Activated CD4-positive, alpha-beta T cell treated with anti-CD3 and anti-CD28 coated beads, Interleukin-2, amount 10 ng/mL, durations not matched to agents 7 days and 5 days (primary cell): ENCODE results near the gene SNTA1. TPM values are rescaled to one million over a fixed set of nuclear protein-coding genes. Genes with fewer than 3 reads are reported as not detected.
"Not testable (repeated sequence)": the region's sequence is repeated elsewhere in the genome, so short reads cannot be mapped to it uniquely, and the experiment has no call there.

ENCODE experiments used
- CTCF ChIA-PET: fragments of 350-600 bp; sonication (Branson Sonifier 250); formaldehyde crosslinking; loops from one replicate; lab custom pipeline; 2021; ENCODE audit warnings: antibody characterized with exemption; lab: Charles Lee
- POLR2A ChIA-PET: fragments of 350-600 bp; sonication (Branson Sonifier 250); formaldehyde crosslinking; loops from one replicate; lab custom pipeline; 2021; ENCODE audit warnings: antibody characterized with exemption; lab: Charles Lee
- DNase-seq: peaks from one replicate; pipeline ENCODE4 v3.0.0-alpha.2; 2020
- H3K27ac Mint-ChIP-seq: one replicate; pipeline ENCODE4 v1.8.0; 2021; ENCODE audit warnings: mild to moderate bottlenecking, moderate library complexity, mixed read lengths
- H3K27me3 Mint-ChIP-seq: one replicate; pipeline ENCODE4 v1.8.0; 2021; ENCODE audit warnings: mixed read lengths
- H3K36me3 Mint-ChIP-seq: one replicate; pipeline ENCODE4 v1.8.0; 2021; ENCODE audit warnings: low read depth, mixed read lengths
- H3K4me1 Mint-ChIP-seq: one replicate; pipeline ENCODE4 v1.8.0; 2021; ENCODE audit warnings: mixed read lengths
- H3K4me3 Mint-ChIP-seq: one replicate; pipeline ENCODE4 v1.8.0; 2021; ENCODE audit warnings: mild to moderate bottlenecking, moderate library complexity, mixed read lengths
- H3K9me3 Mint-ChIP-seq: one replicate; pipeline ENCODE4 v1.8.0; 2021; ENCODE audit warnings: mixed read lengths
- total RNA-seq, 2 experiments: library from RNA; stranded (reverse); gene quantifications; one replicate each; pipeline ENCODE4 v1.2.3, GENCODE V29; 2021

Gene SNTA1
- total RNA-seq, 2 experiments from 2014 or later: 7.8 to 9.5 TPM

DNA sequence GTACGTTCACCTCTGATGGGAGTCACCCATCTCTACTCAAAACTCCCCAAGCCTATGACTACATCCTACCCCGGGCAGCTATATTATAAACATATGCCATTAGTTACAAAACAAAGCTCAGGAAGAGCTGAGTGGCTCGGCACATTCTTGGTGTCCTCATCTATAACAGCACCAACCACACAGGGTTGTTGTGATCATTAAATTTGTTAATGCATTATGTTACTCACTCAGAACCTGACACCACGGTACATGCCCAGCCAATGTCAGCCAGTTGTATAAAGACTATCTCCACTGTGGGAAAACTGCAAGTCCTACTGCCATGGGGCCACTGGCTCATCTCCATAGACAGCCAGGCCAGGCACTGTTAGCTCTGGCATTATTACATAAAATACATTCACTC, 50.0 kb downstream of the SNTA1 start:
- H3K36me3 Mint-ChIP-seq: peaks cover 38% of the 10 kb centered on the region

DNA sequence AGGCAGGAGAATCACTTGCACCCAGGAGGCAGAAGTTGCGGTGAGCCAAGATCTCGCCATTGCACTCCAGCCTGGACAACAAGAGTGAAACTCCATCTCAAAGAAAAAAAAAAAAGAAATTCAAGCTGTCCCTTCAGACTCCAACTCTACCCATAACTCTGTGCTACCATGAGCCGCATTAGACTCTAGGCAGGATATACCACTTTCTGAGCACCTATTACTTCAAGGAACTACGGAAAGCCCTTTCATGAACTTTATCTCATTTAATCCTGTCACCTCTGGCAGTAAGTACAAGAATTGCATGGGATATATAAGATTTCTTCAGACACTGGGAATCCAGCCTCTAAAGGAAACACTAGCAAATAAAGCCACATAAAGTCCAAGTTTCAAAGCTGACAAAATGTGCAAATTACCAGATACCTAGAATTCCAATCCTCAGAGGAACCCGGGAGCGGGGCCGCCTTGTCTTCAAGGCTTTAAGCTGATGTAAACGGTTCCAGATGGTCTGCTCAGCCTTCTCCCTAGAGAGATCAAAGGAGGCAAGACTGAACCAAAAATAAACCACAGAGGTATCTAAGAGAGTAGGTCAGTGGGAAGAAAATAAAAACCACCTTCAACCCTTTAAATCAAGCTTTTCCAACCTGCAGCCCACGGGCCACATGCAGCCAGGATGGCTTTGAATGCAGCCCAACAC, 51.7 kb downstream of the SNTA1 start:
- Mint-ChIP-seq H3K36me3 (peaks cover 45% of the 10 kb centered on the region), H3K9me3 (no peaks in the 10 kb centered on the region), H3K27me3 (no peaks in the 10 kb centered on the region), H3K27ac (no peak overlapping the region), H3K4me1 (peaks cover 3% of the 10 kb centered on the region), H3K4me3 (no peak overlapping the region)
- CTCF ChIA-PET: interaction anchor here (0.6 to 0.7 kb wide), 2 partner anchors 395 to 579 kb away, joined by 4 to 5 read pairs; no protein-coding TSS in a partner anchor
- POLR2A ChIA-PET: interaction anchor here (0.6 kb wide), 1 partner anchor 18 kb away, joined by 3 read pairs; no protein-coding TSS in a partner anchor
- DNase-seq: no peak

More for the DNA sequence above, 50.0 kb downstream of the SNTA1 start:
- no peak for DNase-seq
- CTCF ChIA-PET: interaction anchor here (0.6 to 1.0 kb wide), 2 partner anchors 15 to 25 kb away, joined by 3 read pairs; no protein-coding TSS in a partner anchor
- Mint-ChIP-seq H3K4me1 (peaks cover 7% of the 10 kb centered on the region), H3K27ac (no peak overlapping the region), H3K27me3 (no peaks in the 10 kb centered on the region), H3K9me3 (no peaks in the 10 kb centered on the region), H3K4me3 (no peak overlapping the region)
- POLR2A ChIA-PET: no interaction called here

DNA sequence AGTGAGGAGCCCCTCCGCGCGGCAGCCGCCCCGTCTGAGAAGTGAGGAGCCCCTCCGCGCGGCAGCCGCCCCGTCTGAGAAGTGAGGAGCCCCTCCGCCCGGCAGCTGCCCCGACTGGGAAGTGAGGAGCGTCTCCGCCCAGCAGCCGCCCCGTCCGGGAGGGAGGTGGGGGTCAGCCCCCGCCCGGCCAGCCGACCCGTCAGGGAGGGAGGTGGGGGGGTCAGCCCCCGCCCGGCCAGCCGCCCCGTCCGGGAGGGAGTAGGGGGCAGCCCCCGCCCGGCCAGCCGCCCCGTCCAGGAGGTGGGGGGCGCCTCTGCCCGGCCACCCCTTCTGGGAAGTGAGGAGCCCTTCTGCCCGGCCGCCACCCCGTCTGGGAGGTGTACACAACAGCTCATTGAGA, 54.2 kb downstream of the SNTA1 start:
- POLR2A ChIA-PET, CTCF ChIA-PET, H3K4me3 Mint-ChIP-seq, DNase-seq, H3K9me3 Mint-ChIP-seq, H3K27ac Mint-ChIP-seq, H3K27me3 Mint-ChIP-seq, H3K4me1 Mint-ChIP-seq: not testable (repeated sequence)
- peaks cover 52% of the 10 kb centered on the region for H3K36me3 Mint-ChIP-seq

DNA sequence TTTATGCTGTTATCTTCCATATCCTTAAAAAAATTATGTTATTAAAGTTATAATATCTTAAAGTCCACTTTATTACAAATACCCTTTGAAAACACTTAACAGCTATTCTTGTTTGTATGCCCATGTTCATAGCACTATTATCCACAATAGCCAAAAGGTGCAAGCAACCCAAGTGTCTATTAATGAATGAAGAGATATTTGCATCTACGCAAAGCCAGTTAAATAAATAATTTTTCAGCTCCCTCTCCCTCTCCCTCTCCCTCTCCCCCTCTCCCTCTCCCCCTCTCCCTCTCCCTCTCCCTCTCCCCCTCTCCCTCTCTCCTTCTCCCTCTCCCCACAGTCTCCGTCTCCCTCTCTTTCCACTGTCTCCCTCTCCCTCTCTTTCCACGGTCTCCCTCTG, 55.3 kb downstream of the SNTA1 start:
- peaks cover 49% of the 10 kb centered on the region for H3K36me3 Mint-ChIP-seq
- POLR2A ChIA-PET: no interaction called here
- H3K27me3 Mint-ChIP-seq: no peaks in the 10 kb centered on the region
- H3K9me3 Mint-ChIP-seq: no peaks in the 10 kb centered on the region
- H3K4me1 Mint-ChIP-seq: no peaks in the 10 kb centered on the region
- no peak for DNase-seq
- CTCF ChIA-PET: no interaction called here
- H3K4me3 Mint-ChIP-seq: no peak overlapping the region
- H3K27ac Mint-ChIP-seq: peak overlapping the region; percentile 54

DNA sequence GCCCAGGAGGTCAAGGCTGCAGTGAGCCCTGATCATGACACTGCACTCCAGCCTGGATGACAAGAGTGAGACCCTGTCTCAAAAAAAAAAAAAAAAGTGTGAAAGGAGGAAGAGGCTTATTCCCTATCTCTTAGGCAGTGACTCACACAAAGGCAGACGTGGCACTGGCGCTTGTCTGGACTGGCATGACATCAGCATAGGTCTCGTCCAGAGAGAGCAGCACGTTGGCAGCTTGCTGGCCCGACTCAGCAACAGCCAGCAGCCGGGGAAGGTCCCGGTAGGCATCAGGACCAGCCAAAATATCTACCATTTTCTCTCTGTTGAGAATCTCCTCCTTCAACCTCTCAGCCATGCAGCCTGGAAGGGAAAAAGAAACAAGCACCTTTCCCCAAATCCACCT, 56.4 kb downstream of the SNTA1 start:
- peaks cover 42% of the 10 kb centered on the region for H3K36me3 Mint-ChIP-seq
- DNase-seq: no peak
- H3K27me3 Mint-ChIP-seq: no peaks in the 10 kb centered on the region
- CTCF ChIA-PET: no interaction called here
- no peaks in the 10 kb centered on the region for H3K4me1 Mint-ChIP-seq
- H3K9me3 Mint-ChIP-seq: no peaks in the 10 kb centered on the region
- POLR2A ChIA-PET: no interaction called here
- no peak overlapping the region for H3K27ac Mint-ChIP-seq
- no peak overlapping the region for H3K4me3 Mint-ChIP-seq

DNA sequence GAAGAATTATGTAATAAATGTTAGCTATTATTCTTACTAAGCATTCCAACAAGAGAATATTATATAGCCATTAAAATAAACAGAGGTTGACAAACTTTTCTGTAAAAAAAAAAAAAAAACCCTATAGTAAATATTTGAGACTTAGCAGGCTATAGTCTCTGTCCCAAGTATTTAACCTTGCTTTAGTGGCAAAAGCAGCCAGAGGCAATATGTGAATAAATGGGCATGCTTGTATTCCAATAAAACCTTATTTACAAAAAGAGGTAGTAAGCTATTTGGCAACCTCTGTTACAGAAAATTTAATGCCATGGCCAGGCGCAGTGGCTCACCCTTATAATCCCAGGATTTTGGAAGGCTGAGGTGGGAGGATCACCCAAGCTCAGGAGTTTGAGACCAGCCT, 56.9 kb downstream of the SNTA1 start:
- Mint-ChIP-seq H3K27me3 (no peaks in the 10 kb centered on the region), H3K4me1 (no peaks in the 10 kb centered on the region), H3K9me3 (no peaks in the 10 kb centered on the region), H3K36me3 (peaks cover 38% of the 10 kb centered on the region), H3K27ac (no peak overlapping the region), H3K4me3 (no peak overlapping the region)
- DNase-seq: no peak
- ChIA-PET CTCF (no interaction called here), POLR2A (interaction anchor here (0.7 kb wide), 1 partner anchor 154 kb away, joined by 4 read pairs; no protein-coding TSS in a partner anchor)

DNA sequence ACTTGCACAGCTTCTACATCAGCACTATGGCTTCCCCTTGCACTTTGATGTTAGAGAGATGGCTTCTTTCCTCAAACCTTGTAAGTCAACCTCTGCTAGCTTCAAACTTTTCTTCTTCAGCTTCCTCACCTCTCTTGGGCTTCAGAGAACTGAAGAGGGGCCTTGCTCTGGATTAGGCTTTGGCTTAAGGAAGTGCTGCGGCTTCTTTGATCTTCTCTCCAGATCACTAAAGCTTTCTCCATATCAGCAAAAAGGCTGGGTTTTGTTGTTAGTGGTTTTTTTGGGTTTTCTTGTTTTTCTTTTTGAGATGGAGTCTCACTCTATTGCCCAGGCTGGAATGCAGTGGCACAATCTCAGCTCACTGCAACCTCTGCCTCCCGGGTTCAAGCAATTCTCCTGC, 66.2 kb downstream of the SNTA1 start:
- peaks cover 44% of the 10 kb centered on the region for H3K4me1 Mint-ChIP-seq
- H3K9me3 Mint-ChIP-seq: no peaks in the 10 kb centered on the region
- H3K36me3 Mint-ChIP-seq: peaks cover 48% of the 10 kb centered on the region
- POLR2A ChIA-PET: interaction anchor here (0.7 kb wide), 1 partner anchor 302 kb away, joined by 3 read pairs; no protein-coding TSS in a partner anchor
- CTCF ChIA-PET: interaction anchor here (1.5 kb wide), 1 partner anchor 8 kb away, joined by 5 read pairs; no protein-coding TSS in a partner anchor
- no peak overlapping the region for H3K4me3 Mint-ChIP-seq
- DNase-seq: peak; percentile 14
- H3K27ac Mint-ChIP-seq: peak overlapping the region; percentile 80
- no peaks in the 10 kb centered on the region for H3K27me3 Mint-ChIP-seq

DNA sequence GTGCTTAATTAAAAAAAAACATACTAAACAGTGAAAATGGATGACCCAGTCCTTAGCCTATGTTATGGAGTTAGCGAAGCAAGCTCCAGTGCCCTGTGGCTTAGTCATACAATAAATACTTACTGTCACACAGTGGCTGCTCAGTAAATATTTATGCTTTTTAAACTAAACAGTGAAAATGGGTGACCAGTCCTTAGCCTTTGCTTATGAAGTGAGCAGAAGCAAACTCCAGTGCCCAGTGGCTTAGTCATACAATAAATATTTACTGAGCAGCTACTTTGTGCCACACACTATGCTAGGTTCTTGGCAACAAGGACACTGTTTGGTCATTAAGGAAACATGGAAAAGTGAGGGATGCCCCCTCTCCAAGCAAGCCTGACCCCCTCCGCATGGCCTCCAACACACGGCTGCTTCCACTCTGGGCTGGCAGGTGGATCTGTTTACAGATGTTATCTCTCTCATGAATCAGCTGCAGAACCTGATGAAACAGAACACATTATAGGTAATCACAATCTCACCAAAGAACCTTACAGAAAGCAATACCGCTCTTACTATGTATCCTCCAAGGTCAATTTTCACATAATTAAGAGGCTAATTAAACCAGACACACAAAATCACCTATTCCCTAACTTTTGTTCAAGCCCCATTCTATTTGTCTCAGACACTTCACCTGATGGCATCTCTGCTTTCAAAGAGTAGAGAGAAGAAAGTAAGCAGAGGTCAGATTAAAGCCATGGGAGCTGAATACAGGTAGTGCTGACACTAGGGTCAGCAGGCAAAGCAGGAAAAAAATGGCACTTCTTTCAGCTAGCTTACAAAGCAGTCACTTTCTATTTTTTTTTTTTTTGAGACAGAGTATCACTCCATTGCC, 69.6 kb downstream of the SNTA1 start:
- Mint-ChIP-seq H3K4me1 (peaks cover 71% of the 10 kb centered on the region), H3K9me3 (no peaks in the 10 kb centered on the region), H3K36me3 (peaks cover 57% of the 10 kb centered on the region), H3K27ac (no peak overlapping the region), H3K27me3 (no peaks in the 10 kb centered on the region), H3K4me3 (no peak overlapping the region)
- no peak for DNase-seq
- CTCF ChIA-PET: interaction anchor here (0.6 to 0.9 kb wide), 3 partner anchors 8 to 399 kb away, joined by 3 to 4 read pairs (median 3); no protein-coding TSS in a partner anchor
- POLR2A ChIA-PET: interaction anchor here (0.5 kb wide), 1 partner anchor 19 kb away, joined by 3 read pairs; no protein-coding TSS in a partner anchor

DNA sequence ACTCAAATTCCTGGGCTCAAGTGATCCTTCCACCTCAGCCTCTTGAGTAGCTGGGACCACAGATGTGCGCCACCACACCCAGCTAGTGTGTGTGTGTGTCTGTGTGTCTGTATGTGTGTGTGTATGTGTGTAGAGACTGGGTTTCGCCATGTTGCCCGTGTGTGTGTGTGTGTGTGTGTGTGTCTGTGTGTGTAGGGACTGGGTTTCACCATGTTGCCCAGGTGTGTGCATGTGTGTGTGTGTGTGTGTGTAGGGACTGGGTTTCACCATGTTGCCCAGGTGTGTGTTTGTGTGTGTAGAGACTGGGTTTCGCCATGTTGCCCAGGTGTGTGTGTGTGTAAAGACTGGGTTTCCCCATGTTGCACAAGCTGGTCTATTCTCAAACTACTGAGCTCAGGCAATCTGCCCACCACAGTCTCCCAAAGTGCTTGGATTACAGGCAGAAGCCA, 70.5 kb downstream of the SNTA1 start:
- peak overlapping the region; percentile 84 for H3K27ac Mint-ChIP-seq
- H3K36me3 Mint-ChIP-seq: peaks cover 49% of the 10 kb centered on the region
- peaks cover 61% of the 10 kb centered on the region for H3K4me1 Mint-ChIP-seq
- POLR2A ChIA-PET: interaction anchor here (0.5 kb wide), 1 partner anchor 19 kb away, joined by 3 read pairs; no protein-coding TSS in a partner anchor
- H3K27me3 Mint-ChIP-seq: no peaks in the 10 kb centered on the region
- no peak for DNase-seq
- no peak overlapping the region for H3K4me3 Mint-ChIP-seq
- CTCF ChIA-PET: interaction anchor here (0.7 kb wide), 1 partner anchor 398 kb away, joined by 4 read pairs; no protein-coding TSS in a partner anchor
- H3K9me3 Mint-ChIP-seq: no peaks in the 10 kb centered on the region

DNA sequence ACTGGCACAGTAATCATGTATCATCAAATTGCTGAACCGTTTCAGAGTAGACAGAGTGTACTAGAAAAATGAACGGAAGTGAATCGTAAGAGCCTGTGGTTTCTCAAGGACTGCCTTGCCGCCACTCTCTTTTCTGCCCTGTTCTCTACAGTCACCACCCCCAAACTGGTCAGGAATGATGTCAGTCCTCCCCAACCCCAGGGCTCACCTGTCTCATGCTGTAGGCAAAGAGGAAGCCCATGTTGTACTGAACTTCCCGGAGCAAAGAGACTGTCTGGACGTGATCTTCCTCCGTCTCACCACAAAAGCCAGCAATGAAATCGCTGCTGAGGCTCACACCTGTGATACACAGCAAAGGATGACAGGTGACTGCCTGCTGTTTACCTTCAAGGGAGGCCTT, 73.3 kb downstream of the SNTA1 start:
- Mint-ChIP-seq H3K4me3 (no peak overlapping the region), H3K4me1 (peaks cover 42% of the 10 kb centered on the region), H3K27me3 (no peaks in the 10 kb centered on the region), H3K9me3 (no peaks in the 10 kb centered on the region), H3K27ac (peak overlapping the region; percentile 88), H3K36me3 (peaks cover 56% of the 10 kb centered on the region)
- DNase-seq: peak; percentile 54
- ChIA-PET CTCF (no interaction called here), POLR2A (no interaction called here)

DNA sequence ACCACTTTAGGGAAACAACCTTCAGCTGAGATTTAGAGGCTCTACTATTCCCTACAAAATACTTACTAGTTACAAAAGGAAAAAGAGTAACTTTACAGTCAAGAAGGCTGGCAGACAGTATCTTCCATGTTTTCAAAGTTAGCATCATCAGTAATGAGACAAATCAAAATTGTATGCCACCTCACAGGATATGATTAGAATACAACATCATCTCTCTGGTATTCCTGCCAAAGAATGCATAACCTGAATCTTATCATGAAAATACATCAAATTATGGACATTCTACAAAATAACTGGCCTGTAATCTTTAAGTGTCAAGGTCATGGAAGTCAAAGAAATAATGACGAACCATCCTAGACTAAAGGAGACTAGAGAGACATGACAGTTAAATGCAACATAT, 80.7 kb downstream of the SNTA1 start:
- Mint-ChIP-seq H3K27me3 (no peaks in the 10 kb centered on the region), H3K4me3 (no peak overlapping the region), H3K9me3 (no peaks in the 10 kb centered on the region), H3K36me3 (peaks cover 52% of the 10 kb centered on the region), H3K4me1 (no peaks in the 10 kb centered on the region), H3K27ac (no peak overlapping the region)
- ChIA-PET CTCF (no interaction called here), POLR2A (no interaction called here)
- DNase-seq: no peak

DNA sequence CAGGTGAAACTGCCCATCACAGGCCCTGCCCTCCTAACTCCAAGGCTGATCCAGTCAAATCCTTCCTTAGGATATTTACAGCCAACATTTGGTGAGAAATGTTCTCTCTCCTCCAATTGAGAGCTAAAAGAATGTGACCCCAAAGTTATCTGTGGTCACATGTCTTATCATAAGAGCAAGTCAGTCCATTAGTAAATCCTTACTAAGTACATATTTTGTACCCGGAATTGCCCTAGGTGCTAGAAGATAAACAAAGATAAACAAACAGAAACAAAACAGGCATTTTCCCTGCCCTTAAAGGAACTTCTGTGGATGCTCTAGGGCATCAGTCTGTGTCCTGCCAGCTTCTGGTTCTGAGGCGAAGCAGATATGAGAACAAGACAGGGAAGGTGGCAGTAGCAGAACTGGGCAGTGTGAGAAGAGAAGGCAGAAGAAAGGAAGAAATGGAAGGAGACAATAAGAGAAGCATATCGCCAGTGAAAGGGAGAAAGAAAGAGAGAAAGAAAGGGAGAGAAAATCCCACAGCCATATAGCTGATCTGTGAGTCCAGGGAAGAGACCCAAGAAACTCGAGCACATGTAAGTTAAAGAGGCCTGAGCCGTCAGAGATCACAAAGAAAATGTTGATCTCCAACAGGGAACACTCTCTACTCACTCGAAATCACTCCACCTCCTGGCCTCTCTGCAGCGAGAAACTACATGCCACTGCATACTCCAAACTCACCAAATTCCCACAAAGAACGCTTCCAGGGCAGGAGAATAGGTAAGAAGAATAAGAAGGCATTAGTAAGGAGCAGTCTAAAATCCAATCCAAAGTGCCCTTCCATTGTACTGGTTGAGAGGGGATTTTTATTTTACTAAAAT, 83.9 kb downstream of the SNTA1 start:
- no peaks in the 10 kb centered on the region for H3K27me3 Mint-ChIP-seq
- ChIA-PET POLR2A (no interaction called here), CTCF (no interaction called here)
- no peak overlapping the region for H3K4me3 Mint-ChIP-seq
- H3K27ac Mint-ChIP-seq: no peak overlapping the region
- peaks cover 35% of the 10 kb centered on the region for H3K36me3 Mint-ChIP-seq
- H3K9me3 Mint-ChIP-seq: no peaks in the 10 kb centered on the region
- no peaks in the 10 kb centered on the region for H3K4me1 Mint-ChIP-seq
- DNase-seq: no peak
